ENCODE measurements around the gene CST7. TPM values are rescaled to one million over a fixed set of nuclear protein-coding genes. Genes with fewer than 3 reads are reported as not detected.

Gene CST7
- total and polyA plus RNA-seq, 10 of the 15 experiments (the other 5 are each of a cell fraction or from before 2014, with no cell fraction given): 0.69 TPM; not detected in 9

DNA sequence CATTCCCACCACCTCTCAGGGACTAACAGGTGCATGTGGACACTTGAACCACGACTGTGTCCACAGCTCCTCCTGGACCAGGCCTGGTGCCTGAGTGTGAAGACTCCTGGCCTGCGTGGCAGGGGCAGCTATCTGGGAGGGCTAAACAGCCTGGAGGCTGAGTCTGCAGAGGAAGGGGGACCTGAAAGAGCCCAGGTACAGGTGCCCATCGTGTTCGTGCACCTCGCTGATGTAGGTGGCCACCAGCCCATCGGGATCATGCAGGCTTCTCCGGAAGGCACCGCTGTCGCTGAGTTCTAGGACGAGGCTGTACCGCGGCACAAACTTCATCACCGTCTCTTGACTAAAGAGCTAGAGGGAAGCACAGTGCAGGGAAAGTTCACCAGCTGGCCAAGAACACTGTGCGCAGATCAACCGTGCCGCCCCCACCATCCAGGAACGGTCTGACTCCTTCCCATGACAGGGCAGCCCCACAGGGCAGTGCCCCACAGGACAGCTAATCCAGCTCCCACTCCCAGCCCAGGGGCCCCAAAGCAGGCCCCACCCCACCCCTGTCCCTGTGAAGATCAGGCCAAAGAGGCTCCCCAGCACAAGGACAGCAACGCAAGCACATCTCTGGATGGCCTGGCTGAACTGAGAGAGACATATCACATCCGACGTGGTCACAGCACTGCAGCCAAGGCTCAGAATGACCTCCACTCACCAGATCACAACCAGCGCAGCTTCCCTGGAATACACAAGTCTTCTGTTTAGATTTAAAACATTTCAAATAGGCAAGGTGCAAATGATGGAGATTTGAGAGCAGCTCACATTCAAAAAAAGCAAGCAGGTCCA lies 14.8 kb downstream of the CST7 start:
- Histone ChIP-seq H3K4me1 (ENCODE audit: control insufficient read depth, insufficient read depth, low read length) (no peaks in the 10 kb centered on the region), H4K20me1 (ENCODE audit: control insufficient read depth, insufficient read depth) (no peaks in the 10 kb centered on the region), H3K4me2 (ENCODE audit: control insufficient read depth, insufficient read depth) (no peak overlapping the region), H2AFZ (ENCODE audit: control insufficient read depth, low read depth, low read length) (no peak overlapping the region), H3K9me3 (replicated peaks; ENCODE audit: control insufficient read depth, insufficient read depth, low read length) (no peaks in the 10 kb centered on the region), H3K27me3 (replicated peaks in 1 of 2; ENCODE audit: control insufficient read depth in 2 of 2, insufficient read depth in 2 of 2, low read length in 1 of 2) (no peaks in the 10 kb centered on the region), H3K27ac (ENCODE audit: control insufficient read depth, insufficient read depth) (no peak overlapping the region), H3K36me3 (ENCODE audit: control insufficient read depth in 2 of 2, insufficient read depth in 2 of 2, low read length in 1 of 2) (peaks cover 13 to 20% of the 10 kb centered on the region in 2 experiments; a peak in 3 of 4 replicates), H3K79me2 (ENCODE audit: control insufficient read depth, insufficient read depth, low read length) (no peaks in the 10 kb centered on the region), H3K4me3 (no peak overlapping the region), H3K9ac (ENCODE audit: control insufficient read depth, insufficient read depth, low read length) (no peak overlapping the region)
- FAIRE-seq (no peak), ATAC-seq (no peak), DNase-seq (ENCODE audit: low read depth, low spot score) (no peak)
- TF ChIP-seq ASH2L (IDR thresholded peaks at IDR 0.05; ENCODE audit: borderline replicate concordance, low read depth): no peak
- no peak for TF ChIP-seq BMI1 (IDR thresholded peaks at IDR 0.05; ENCODE audit: borderline replicate concordance)
- TF ChIP-seq PRDM15 (CRISPR knock-in tag; IDR thresholded peaks at IDR 0.05): no peak
- no peak for TF ChIP-seq CHD1 (IDR thresholded peaks at IDR 0.05; ENCODE audit: low read depth, low read length)
- TF ChIP-seq ZNF274 (IDR thresholded peaks at IDR 0.05; ENCODE audit: insufficient read depth, insufficient read length): no peak
- TF ChIP-seq GATAD2B (conservative IDR thresholded peaks at IDR 0.05; ENCODE audit: low read depth): no peak
- no peak for TF ChIP-seq RFX5 (IDR thresholded peaks at IDR 0.05; ENCODE audit: low read depth, low read length)
- TF ChIP-seq CBX5 (IDR thresholded peaks at IDR 0.05; ENCODE audit: low read depth): no peak
- TF ChIP-seq SUZ12 (IDR thresholded peaks at IDR 0.05; ENCODE audit: unreplicated experiment): no peak
- TF ChIP-seq ATF2 (IDR thresholded peaks at IDR 0.05; ENCODE audit: low read length): no peak
- TF ChIP-seq MTA2 (IDR thresholded peaks at IDR 0.05; ENCODE audit: low read depth): no peak
- BruUV-seq (replicated peaks): no TSS peak
- RAD21 ChIA-PET (ENCODE audit: unreplicated experiment): no interaction called here
- POLR2A ChIA-PET: no interaction called here
- intact Hi-C loops (cut with micrococcal nuclease; ENCODE audit: unreplicated experiment): no loop called here
- SMC1A ChIA-PET (ENCODE audit: uncharacterized antibody, unreplicated experiment): no interaction called here
- CTCF ChIA-PET: no interaction called here
- in situ Hi-C loops (cut with MboI): no loop called here
- WGBS (ENCODE audit: insufficient coverage, insufficient replicate concordance, low lambda C conversion rate, missing lambda C conversion rate): 94% methylated on average over 13 of the region's 21 CpGs
